Activated T-cell treated with anti-CD3 and anti-CD28 coated beads, Interleukin-2, amount 50 U/mL, for 4 hours (primary cell): Measurements from ENCODE around the gene CCDC50. TPM values are rescaled to one million over a fixed set of nuclear protein-coding genes. Genes with fewer than 3 reads are reported as not detected.

Source experiments
- ATAC-seq, 2 donors: fragments of 200-7000 bp; cut with Tn5 transposase; one replicate each; pipeline ENCODE4 v1.10.0; 2021
- DNase-seq: peaks from one replicate; pipeline ENCODE4 v3.0.0-alpha.2; 2020
- H3K27me3 Mint-ChIP-seq: one replicate; pipeline ENCODE4 v1.8.0; 2021; ENCODE audit warnings: low read depth, mixed read lengths
- H3K36me3 Mint-ChIP-seq: one replicate; pipeline ENCODE4 v1.8.0; 2022; ENCODE audit warnings: mixed read lengths; ENCODE audit not compliant: insufficient read depth
- H3K4me1 Mint-ChIP-seq: one replicate; pipeline ENCODE4 v1.8.0; 2021; ENCODE audit warnings: low read depth, mixed read lengths
- H3K4me3 Mint-ChIP-seq: one replicate; pipeline ENCODE4 v1.8.0; 2021; ENCODE audit warnings: mild to moderate bottlenecking, moderate library complexity, mixed read lengths
- H3K9me3 Mint-ChIP-seq: one replicate; pipeline ENCODE4 v1.8.0; 2021; ENCODE audit warnings: mixed read lengths
- total RNA-seq, 3 donors: library from RNA; stranded (reverse); gene quantifications; one replicate each; pipeline ENCODE4 v1.2.1, GENCODE V29; 2021

The CCDC50 gene
- total RNA-seq, 3 donors from 2014 or later, result 3.9 to 16.2 (median 8.6) TPM

DNA sequence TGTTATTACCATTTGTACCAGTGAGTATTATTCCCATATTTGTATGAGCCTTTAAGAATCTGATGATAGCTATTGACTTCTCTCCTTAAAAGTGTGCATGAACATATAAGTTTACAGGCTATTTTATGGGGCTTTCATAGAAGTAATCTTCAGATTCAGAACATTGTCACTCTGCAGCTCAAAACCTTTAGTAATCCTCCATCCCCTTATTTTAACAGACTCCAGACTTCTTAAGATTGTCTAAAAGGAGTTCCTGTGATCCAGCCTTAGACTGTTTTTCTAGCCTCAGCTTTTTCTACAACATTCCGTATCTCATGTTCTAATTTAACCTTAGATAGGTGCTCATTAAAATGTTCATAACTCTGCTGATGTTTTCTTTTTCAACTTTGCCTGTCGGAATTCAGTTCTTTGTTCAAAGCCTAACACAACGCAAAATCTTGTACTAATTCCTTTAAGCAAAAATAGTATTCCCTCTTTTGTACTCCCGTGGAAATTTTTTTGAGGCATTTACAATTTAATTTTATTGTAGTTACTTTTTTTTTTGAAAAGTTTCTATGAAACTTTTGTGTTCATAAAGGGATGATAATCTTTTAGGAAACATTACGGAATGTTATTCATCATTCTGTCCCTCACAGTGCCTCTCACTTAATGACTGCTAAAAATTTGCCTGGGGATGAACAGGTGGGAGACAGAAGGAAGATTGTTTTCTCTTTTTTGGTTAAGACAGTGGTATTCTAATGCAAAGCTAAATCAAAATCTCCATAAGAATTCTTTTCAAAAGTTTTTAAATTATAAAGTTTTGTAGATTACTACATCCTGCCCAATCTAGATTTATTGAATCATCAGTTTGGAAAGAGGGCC, 39.8 kb downstream of the CCDC50 start:
- Mint-ChIP-seq H3K4me3 (no peak overlapping the region), H3K9me3 (no peaks in the 10 kb centered on the region), H3K4me1 (peaks cover 2% of the 10 kb centered on the region), H3K36me3 (peaks cover 4% of the 10 kb centered on the region), H3K27me3 (no peaks in the 10 kb centered on the region)
- DNase-seq (no peak), ATAC-seq (no peak)

DNA sequence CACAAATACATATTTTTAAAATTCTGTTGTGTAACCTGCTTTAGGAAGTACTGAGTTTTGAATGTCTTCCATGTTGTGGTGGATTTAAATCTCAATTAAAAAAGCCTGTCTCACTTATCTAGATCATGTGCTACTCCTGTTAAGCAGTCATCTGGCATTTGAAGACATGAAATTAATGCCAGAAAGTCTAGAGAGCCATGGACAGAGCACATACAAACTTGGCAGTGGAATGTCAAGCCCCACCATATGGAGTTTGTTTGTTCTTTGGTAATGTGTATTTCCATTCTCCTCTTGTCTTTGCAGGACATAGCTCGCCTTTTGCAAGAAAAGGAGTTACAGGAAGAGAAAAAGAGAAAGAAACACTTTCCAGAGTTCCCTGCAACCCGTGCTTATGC, 40.4 kb downstream of the CCDC50 start:
- peaks cover 4% of the 10 kb centered on the region for H3K36me3 Mint-ChIP-seq
- no peaks in the 10 kb centered on the region for H3K9me3 Mint-ChIP-seq
- no peak overlapping the region for H3K4me3 Mint-ChIP-seq
- peaks cover 2% of the 10 kb centered on the region for H3K4me1 Mint-ChIP-seq
- DNase-seq (no peak), ATAC-seq (no peak)
- H3K27me3 Mint-ChIP-seq, result no peaks in the 10 kb centered on the region

DNA sequence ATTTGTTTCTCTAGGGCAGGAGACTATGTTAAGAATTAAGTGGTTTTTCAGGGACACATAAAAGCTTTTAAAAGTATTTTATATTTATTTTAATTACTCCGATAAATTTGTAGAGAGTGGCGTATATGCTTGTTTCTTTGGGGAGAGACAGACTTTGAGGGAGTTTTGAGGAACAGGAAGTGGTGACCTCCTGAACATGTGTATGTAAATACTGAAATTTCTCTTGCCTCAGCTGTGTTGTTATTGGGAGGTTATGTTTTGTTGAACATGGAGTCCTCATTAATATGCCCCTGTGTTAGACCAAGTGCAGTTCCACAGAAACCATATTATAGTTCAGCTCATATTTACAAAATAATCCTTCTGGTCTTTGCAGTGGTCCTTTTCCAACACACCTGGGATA, 42.9 kb downstream of the CCDC50 start:
- no peaks in the 10 kb centered on the region for H3K27me3 Mint-ChIP-seq
- H3K9me3 Mint-ChIP-seq, result no peaks in the 10 kb centered on the region
- H3K4me3 Mint-ChIP-seq, result no peak overlapping the region
- no peak for ATAC-seq
- peaks cover 2% of the 10 kb centered on the region for H3K4me1 Mint-ChIP-seq
- no peak for DNase-seq
- peaks cover 2% of the 10 kb centered on the region for H3K36me3 Mint-ChIP-seq

DNA sequence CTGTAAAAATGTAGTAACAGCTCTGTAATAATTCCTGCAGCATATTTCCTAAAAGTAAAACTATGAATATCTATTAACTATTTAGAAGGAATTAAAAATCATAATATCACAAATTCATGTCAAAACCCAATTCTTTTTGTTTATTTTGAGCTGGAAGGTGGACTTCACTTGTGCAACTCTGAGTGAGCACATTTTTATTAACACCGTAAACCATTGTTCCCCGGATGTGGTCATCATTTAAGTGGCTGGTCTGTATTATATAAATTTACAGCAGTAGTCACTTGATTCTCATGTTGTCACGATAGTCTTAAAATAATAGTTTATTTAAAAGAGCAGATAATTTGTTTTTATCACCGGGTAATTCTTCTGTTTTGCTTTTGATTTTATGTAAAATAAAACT, 44.1 kb downstream of the CCDC50 start:
- Mint-ChIP-seq H3K4me1 (peaks cover 2% of the 10 kb centered on the region), H3K27me3 (no peaks in the 10 kb centered on the region), H3K36me3 (peaks cover 2% of the 10 kb centered on the region), H3K9me3 (no peaks in the 10 kb centered on the region), H3K4me3 (no peak overlapping the region)
- DNase-seq, result no peak
- no peak for ATAC-seq

DNA sequence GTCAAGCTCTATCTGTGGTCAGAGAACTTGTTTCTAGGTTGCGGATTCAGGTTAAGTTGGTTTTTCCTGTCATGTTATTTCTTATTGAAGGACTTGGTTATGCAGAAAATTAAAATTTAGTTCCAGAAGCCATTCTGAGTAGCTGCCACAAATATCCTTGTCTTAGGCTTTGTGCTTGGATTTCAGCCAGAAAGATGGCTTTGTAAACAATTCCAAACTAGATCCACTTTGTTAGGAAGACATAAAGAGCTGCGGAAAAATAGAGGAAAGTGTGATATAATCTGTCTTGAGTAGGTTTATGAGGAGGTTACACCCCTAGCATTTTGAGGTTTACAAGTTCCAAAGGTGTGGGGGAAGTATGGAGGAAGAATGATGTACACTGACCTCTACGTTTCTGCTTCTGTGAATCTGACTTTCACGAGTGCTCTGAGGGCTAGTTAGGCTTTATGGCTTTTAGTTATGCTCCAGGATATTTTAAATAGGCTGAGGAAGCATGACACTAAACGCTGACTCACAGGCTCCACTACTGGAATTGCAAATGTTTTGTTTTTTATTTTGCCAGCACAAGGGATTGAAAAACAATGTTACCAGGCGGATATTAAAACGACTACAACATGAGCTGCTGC, 47.4 kb downstream of the CCDC50 start:
- peaks cover 2% of the 10 kb centered on the region for H3K4me1 Mint-ChIP-seq
- H3K27me3 Mint-ChIP-seq, result no peaks in the 10 kb centered on the region
- no peaks in the 10 kb centered on the region for H3K36me3 Mint-ChIP-seq
- ATAC-seq, result no peak
- DNase-seq, result no peak
- no peaks in the 10 kb centered on the region for H3K9me3 Mint-ChIP-seq
- no peak overlapping the region for H3K4me3 Mint-ChIP-seq

DNA sequence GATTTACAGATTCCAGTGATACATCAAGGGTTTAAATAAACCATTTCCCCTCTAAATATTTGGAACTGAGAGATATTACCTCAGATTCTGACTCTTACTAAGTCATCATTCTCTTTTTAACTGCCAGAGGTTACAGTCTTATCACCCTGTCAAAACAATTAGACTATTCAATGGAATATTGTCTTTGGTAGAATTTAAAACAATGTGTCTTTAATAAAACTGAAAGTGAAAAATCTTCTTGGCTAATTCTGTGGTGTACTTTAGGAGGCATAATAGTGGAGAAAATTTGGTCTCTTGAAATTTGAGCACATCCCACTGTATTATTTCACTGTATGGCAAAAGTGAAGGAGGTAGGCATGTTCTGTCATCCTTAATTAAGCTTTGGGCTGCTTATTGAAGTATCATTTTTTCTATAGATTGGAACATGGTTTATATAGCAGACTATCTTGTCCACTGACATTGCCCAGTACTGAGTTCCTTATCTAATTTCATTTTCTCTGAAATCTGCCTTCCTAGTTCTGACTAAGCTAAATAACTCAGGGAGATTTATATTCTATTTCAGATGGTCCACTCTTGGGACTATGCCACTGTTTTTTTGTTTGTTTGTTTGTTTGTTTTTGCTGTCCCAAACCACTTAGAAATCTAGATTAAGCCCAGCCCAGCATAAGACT, 49.1 kb downstream of the CCDC50 start:
- Mint-ChIP-seq H3K9me3 (no peaks in the 10 kb centered on the region), H3K4me3 (no peak overlapping the region), H3K27me3 (no peaks in the 10 kb centered on the region), H3K4me1 (no peaks in the 10 kb centered on the region), H3K36me3 (peaks cover 1% of the 10 kb centered on the region)
- DNase-seq (no peak), ATAC-seq (no peak)

DNA sequence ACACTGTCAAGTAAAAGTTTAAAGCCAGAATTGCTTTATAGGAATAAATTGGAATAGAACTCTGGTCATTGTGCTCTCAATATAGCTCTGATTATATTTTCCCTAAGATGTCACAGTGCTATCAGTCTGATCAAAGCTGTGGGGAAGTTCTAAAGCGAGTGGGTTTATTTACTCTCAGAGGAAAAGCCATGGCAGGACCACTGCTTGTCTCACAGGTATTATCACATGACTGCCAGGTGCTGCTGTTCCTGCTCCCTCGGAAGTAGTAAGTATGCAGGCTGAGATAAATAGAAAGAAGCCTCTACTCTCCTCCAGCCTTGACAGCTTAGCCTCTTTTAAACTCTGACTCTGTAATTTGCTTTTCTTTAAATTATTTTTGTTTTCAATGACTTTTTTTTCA, 50.3 kb downstream of the CCDC50 start:
- Mint-ChIP-seq H3K36me3 (peaks cover 1% of the 10 kb centered on the region), H3K9me3 (no peaks in the 10 kb centered on the region), H3K4me1 (no peaks in the 10 kb centered on the region), H3K27me3 (no peaks in the 10 kb centered on the region), H3K4me3 (no peak overlapping the region)
- ATAC-seq (no peak), DNase-seq (no peak)

DNA sequence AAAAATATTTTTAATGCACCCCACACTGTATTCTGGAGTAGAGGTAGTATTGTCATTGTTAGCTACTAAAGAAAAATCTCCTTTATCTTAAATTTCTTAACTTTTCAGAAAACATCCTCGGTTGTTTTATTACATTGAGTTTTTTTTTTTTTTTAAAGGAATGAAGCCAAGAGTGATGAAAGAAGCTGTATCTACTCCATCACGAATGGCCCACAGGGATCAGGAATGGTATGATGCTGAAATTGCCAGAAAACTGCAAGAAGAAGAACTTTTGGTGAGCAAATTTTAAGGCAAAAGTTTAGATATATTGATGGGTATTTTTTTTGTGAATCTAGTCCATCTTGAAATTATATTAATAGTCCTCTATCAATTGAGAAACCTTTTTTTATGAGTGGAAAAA, 50.8 kb downstream of the CCDC50 start:
- no peak for DNase-seq
- no peaks in the 10 kb centered on the region for H3K9me3 Mint-ChIP-seq
- ATAC-seq, result no peak
- H3K27me3 Mint-ChIP-seq, result no peaks in the 10 kb centered on the region
- H3K36me3 Mint-ChIP-seq, result peaks cover 1% of the 10 kb centered on the region
- no peak overlapping the region for H3K4me3 Mint-ChIP-seq
- no peaks in the 10 kb centered on the region for H3K4me1 Mint-ChIP-seq

DNA sequence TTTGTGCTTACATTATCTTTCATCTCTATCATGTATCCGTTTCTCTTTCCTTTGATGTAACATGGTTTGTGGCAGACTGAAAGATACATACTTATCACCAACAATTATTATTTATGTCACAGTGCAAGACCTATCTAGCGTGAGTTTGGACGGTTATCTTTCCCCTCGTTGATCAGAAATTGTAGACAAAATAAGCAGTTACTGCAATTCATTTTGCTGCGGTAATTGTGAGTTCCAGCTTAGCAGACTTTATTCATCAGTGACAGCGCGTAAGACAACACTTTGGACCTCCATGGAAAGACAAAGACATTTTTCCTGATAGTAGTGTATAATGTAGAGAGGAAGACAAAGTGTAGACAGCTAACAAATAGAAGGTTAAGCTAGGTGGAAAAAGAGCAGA, 52.1 kb downstream of the CCDC50 start:
- H3K36me3 Mint-ChIP-seq, result peaks cover 1% of the 10 kb centered on the region
- no peak overlapping the region for H3K4me3 Mint-ChIP-seq
- H3K9me3 Mint-ChIP-seq, result no peaks in the 10 kb centered on the region
- H3K27me3 Mint-ChIP-seq, result no peaks in the 10 kb centered on the region
- ATAC-seq (no peak), DNase-seq (no peak)
- no peaks in the 10 kb centered on the region for H3K4me1 Mint-ChIP-seq

DNA sequence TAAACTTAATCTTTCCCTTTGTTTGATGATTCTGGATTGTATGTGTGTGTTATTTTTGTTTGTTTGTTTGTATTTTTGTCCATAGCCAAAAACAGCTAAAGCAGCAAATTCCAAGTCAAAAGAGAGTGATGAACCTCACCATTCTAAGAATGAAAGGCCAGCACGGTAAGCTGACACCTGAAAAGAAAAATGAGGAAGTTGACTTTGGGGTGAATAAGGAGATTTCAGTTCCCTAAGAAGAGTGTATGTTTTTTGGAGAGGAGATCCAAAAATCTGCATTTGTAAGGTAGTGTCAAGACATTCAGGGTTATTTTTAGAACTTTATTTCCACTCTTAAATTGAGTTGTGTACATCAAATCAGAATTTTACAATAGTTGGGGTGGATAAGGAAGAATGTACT, 53.5 kb downstream of the CCDC50 start:
- no peaks in the 10 kb centered on the region for H3K9me3 Mint-ChIP-seq
- no peak for ATAC-seq

DNA sequence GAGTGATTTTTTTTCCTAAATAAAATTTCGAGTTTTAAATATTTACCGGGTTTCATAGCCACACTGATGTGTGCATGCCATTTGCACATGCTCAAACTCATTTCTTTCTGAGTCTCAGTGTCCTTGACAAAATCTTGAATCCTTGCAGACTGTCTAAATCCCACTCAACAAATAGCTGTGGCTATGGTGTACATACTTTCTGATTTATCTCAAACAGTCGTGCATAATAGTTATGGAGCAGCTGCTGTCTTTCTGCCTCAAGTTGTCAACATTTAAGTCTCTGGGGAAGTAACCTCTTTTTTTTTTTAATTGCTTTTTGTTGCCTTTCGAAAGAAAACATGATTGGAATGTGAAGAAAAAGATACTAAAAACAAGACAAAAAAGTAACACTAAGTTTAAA, 53.9 kb downstream of the CCDC50 start:
- Mint-ChIP-seq H3K4me3 (no peak overlapping the region), H3K27me3 (no peaks in the 10 kb centered on the region), H3K4me1 (no peaks in the 10 kb centered on the region), H3K9me3 (no peaks in the 10 kb centered on the region), H3K36me3 (peaks cover 1% of the 10 kb centered on the region)
- no peak for ATAC-seq
- DNase-seq, result no peak

More for the DNA sequence above, 53.5 kb downstream of the CCDC50 start:
- Mint-ChIP-seq H3K4me1 (no peaks in the 10 kb centered on the region), H3K27me3 (no peaks in the 10 kb centered on the region), H3K4me3 (no peak overlapping the region), H3K36me3 (peaks cover 1% of the 10 kb centered on the region)
- DNase-seq, result no peak

DNA sequence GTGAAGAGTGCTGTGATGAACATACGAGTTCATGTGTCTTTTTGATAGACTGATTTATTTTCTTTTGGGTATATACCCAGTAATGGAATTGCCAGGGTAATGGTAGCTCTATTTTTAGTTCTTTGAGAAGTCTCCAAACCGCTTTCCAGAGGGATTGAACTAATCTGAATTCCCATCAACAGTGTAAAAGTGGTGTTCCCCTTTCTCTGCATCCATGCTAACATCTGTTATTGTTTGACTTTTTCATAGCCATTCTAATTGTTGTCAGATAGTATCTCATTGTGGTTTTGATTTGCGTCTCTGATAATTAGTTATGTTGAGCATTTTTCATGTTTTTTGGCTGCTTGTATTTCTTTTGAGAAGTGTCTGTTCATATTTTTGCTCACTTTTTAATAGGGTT, 55.9 kb downstream of the CCDC50 start:
- no peak overlapping the region for H3K4me3 Mint-ChIP-seq
- no peak for ATAC-seq
- peaks cover 1% of the 10 kb centered on the region for H3K36me3 Mint-ChIP-seq
- no peaks in the 10 kb centered on the region for H3K4me1 Mint-ChIP-seq
- H3K9me3 Mint-ChIP-seq, result no peaks in the 10 kb centered on the region
- H3K27me3 Mint-ChIP-seq, result no peaks in the 10 kb centered on the region
- DNase-seq, result no peak

DNA sequence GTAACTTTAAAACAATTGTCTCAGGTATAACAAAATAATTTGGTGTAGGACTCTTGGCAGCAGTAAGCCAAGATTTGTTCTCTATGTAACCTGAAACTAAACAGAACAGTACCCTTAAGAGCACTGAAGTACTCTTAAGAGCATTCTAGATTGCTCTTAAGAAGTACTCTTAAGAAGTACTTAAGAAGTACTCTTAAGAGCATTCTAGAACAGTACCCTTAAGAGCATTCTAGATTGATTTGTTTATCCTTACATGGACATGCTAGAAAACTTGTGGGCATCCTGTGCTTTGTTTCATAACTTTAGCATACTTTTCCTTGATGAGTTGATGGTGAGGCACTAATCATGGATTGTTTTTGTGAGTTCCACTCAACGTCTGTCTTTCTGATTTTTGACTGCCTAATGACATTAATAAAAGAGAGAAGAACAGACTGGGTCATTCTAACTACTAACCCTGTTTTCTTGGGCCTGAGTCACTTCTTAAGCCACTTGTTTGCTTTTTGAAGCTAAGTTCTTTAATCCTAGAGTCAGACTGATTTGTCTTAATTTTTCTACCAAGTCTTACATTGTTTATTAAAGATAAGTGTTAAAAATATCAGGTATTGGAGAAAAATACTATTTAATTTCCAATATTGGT, 58.4 kb downstream of the CCDC50 start:
- Mint-ChIP-seq H3K4me1 (no peaks in the 10 kb centered on the region), H3K4me3 (no peak overlapping the region), H3K27me3 (no peaks in the 10 kb centered on the region), H3K9me3 (no peaks in the 10 kb centered on the region), H3K36me3 (peaks cover 2% of the 10 kb centered on the region)
- DNase-seq, result no peak
- ATAC-seq, result no peak

DNA sequence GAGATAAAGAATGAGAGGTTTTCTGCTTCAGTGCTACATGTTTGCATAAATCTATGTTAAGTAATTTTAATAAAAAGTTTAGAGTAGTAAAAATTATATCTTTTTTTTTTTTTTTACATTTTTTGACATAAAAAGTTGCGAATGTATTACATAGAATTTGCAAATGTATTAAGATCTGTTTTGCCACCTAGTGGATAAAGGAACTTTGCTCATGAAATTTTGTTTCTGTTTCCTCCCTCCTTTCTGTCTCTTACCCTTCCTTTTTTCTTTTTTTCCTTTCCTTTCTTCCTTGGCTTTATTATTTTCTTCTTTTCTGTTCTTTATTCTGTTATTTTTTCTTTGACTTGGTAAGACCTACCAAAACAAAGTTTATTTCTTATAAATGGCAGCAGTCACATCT, 59.6 kb downstream of the CCDC50 start:
- peaks cover 1% of the 10 kb centered on the region for H3K36me3 Mint-ChIP-seq
- H3K4me3 Mint-ChIP-seq, result no peak overlapping the region
- no peaks in the 10 kb centered on the region for H3K9me3 Mint-ChIP-seq
- no peaks in the 10 kb centered on the region for H3K4me1 Mint-ChIP-seq
- ATAC-seq (no peak), DNase-seq (no peak)
- H3K27me3 Mint-ChIP-seq, result no peaks in the 10 kb centered on the region
